GM21381 (cell line): ENCODE results near the gene AOC2.
"Not testable (repeated sequence)": the region's sequence is repeated elsewhere in the genome, so short reads cannot be mapped to it uniquely, and the experiment has no call there.

ENCODE experiments used
- ATAC-seq: cut with Tn5 transposase; IDR thresholded peaks from one replicate; pipeline ENCODE4 v1.9.1; 2021; ENCODE audit warnings: mild to moderate bottlenecking, moderate library complexity; ENCODE audit not compliant: unreplicated experiment

AOC2 gene

GRCh38 chr17:42853004-42853403, 8.6 kb downstream of the AOC2 start:
- ATAC-seq = no peak

- ATAC-seq = no peak
These were observed 9.2 kb downstream of the AOC2 start for GRCh38 chr17:42853597-42853967.

DNA sequence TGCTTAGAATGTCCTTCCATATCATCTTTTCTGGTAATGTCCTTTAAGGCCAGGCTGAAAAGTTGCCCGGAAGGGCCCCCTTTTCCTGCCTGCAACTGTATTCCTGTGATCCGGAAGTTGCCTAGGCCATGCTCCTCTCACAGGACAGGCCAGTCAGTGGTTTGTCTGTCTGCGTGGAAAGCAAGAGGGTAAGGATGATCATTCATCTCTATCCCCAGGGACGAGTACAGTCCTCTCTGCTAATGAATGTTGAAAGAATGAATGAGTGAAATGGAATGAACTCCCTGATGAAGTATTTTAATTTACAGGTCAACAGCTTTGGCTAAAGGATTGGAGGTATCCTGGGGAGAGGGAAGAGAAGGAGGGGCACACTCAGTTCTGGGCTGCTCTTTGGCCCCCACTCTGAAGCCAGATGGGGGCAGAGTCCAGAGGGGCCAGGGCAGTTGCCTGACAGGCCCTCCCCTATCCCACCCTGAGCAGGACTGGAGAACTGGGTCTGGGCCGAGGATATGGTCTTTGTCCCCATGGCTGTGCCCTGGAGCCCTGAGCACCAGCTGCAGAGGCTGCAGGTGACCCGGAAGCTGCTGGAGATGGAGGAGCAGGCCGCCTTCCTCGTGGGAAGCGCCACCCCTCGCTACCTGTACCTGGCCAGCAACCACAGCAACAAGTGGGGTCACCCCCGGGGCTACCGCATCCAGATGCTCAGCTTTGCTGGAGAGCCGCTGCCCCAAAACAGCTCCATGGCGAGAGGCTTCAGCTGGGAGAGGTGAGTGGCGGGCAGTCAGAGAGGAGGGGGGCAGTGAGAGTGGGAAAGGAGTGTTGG, 9.8 kb downstream of the AOC2 start:
- ATAC-seq = no peak

- ATAC-seq = no peak
These were observed 10.7 kb downstream of the AOC2 start for GRCh38 chr17:42855048-42855596.

DNA sequence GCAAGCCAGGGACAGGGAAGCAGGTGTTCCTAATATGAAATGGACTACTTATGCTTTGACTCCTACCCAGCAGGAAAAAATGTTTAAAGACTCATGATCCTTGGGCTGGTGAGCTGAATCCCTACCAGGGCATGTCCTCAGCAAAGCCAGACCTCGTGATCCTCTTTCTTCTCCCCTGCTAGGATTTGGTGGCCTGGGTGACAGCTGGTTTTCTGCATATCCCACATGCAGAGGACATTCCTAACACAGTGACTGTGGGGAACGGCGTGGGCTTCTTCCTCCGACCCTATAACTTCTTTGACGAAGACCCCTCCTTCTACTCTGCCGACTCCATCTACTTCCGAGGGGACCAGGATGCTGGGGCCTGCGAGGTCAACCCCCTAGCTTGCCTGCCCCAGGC, 11.7 kb downstream of the AOC2 start:
- ATAC-seq = not testable (repeated sequence)

- not testable (repeated sequence) for ATAC-seq
These were observed 12.1 kb downstream of the AOC2 start for GRCh38 chr17:42856516-42856915.

DNA sequence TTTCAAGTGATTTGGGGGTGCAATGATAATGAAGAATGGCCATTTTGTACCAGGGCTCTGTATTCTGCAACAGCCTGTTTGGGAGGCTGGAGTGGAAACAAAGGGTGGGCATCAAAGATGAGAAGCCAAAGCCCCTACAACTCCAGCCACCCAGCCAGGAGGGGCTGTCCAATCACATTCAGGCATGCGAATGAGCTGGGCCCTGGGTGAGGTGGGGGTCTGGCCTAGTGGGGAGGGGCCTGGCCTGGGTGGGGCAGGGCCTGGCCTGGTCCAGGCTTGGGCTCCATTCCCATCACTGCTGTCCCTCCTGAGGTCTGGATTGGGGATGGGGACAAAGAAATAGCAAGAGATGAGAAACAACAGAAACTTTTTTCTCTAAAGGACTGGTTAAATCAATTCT, 13.0 kb downstream of the AOC2 start:
- no peak for ATAC-seq

GRCh38 chr17:42865638-42866094, 21.3 kb downstream of the AOC2 start:
- no peak for ATAC-seq

- no peak for ATAC-seq
These were observed 21.8 kb downstream of the AOC2 start for GRCh38 chr17:42866216-42866615.

DNA sequence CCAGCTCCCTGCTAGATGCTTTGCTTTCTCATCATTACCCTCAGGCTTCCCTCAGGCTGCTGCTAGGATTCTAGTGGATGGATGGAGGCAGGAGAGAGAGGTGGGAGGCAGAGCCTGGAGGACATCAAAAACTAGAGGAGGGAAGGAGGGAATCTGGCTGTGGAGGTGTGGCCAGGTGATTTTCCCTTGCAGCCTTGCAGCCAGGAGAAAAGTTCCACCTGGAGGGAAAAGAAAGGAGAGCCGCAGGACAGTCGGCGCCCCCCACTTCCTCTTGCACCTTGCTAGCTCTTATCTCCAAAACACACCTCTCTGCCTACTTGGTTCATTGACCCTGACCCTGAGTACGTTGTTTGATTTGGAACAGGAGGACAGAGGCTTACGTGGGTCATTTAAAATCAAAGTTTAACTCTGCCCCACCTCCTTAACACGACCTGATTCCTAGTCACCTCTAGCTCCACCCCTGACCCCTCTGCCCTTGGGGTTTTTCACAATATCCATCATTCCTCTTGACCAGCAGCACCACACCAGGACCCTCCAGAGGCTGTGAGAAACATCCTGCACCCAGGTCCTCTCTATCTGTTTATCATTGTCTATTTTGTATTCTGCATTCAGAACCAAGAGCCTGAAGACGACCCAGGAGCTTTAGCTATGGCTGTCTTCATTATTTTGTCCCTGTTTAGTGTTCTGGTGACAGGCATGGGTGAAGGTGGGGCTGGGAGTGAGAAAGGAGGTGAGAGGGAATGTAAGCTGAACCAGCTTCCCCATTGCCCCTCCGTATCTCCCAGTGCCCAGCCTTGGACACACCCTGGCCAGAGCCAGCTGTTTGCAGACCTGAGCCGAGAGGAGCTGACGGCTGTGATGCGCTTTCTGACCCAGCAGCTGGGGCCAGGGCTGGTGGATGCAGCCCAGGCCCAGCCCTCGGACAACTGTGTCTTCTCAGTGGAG, 22.5 kb downstream of the AOC2 start:
- ATAC-seq = no peak

- not testable (repeated sequence) for ATAC-seq
These were observed 23.4 kb downstream of the AOC2 start for GRCh38 chr17:42867694-42868261.

- no peak for ATAC-seq
These were observed 24.0 kb downstream of the AOC2 start for GRCh38 chr17:42868338-42868737.

DNA sequence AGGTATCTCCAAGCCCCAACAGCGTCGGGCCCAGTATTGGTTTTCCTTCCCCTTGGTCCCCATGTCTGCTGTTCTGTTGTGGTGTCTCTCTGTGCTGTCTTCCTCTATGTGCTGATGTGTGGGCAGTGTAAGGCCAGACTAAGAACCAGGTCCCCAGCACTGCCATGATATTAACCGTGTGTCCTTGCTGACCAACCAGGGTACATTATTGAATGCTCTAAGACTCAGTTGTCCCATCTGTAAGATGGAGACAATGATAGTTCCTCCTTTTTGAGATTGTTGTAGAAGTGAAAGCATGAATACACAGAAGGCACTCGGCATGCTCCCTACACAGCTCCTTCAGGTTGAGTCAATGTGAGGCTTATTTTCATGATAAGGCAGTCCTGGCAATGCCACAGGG, 27.3 kb downstream of the AOC2 start:
- no peak for ATAC-seq

GRCh38 chr17:42872251-42872965, 28.0 kb downstream of the AOC2 start:
- no peak for ATAC-seq

DNA sequence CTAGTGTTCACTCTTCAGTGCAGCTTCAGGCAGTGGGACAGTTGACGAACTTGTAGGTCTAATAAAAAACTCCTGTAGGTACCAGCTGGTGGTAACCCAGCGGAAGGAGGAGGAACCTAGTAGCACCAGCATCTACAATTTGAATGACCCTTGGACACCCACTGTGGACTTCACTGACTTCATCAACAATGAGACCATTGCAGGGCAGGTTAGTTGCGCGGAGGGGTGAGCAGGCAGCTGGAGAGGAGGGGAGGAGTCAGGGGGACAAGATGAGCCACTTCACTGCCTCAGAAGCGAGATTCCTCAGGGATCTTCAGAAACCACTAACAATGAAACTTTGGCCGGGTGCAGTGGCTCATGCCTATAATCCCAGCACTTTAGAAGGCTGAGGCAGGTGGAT, 28.9 kb downstream of the AOC2 start:
- no peak for ATAC-seq

DNA sequence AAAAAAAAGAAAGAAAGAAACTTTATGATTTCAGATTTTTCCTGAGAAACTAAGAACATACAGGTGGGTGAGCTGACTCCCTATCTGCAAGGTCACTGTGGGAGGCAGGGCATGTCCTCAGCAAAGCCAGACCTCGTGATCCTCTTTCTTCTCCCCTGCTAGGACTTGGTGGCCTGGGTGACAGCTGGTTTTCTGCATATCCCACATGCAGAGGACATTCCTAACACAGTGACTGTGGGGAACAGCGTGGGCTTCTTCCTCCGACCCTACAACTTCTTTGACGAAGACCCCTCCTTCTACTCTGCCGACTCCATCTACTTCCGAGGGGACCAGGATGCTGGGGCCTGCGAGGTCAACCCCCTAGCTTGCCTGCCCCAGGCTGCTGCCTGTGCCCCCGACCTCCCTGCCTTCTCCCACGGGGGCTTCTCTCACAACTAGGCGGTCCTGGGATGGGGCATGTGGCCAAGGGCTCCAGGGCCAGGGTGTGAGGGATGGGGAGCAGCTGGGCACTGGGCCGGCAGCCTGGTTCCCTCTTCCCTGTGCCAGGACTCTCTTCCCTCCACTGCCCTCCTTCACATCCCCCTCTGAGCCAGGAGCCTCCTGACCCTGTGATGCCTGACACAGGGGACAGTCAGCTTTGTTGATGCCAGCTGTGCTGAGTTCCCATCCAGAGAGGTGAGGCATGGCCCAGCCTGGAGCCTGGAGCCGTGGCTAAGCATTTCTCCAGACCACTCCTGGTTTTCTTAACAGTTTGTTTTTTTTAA, 29.7 kb downstream of the AOC2 start:
- ATAC-seq = not testable (repeated sequence)

DNA sequence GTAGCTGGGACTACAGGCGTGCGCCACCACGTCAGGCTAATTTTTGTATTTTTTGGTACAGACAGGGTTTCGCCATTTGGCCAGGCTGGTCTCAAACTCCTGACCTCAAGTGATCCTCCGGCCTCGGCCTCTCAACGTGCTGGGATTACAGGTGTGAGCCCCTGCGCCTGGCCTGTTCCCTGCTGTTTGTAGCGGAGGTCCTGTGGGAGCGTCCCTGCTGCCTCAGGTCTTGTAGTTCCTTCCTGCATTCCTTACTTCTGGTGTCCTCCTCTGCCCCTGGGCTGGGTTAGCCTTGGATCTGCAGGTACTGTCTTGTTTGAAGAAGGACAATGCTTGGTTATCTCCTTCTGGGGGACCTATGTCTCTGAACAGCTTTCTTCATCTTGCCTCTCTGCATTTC, 32.7 kb downstream of the AOC2 start:
- no peak for ATAC-seq

GRCh38 chr17:42878123-42878880, 33.9 kb downstream of the AOC2 start:
- ATAC-seq = no peak
